SK-N-SH treated with all-trans-retinoic acid at 6 μM for 48 hours (cell line): ENCODE measurements around the gene GFM1.

ENCODE experiments used
- ATAC-seq: fragments of 200-7000 bp; cut with Tn5 transposase; 3 replicates; pipeline ENCODE4 v1.9.1; 2020; ENCODE audit warnings: mild to moderate bottlenecking, moderate library complexity
- BACH2 ChIP-seq: fragments of 250-450 bp; sonication (Bioruptor Pico); IDR thresholded peaks from 2 replicates; pipeline ENCODE4 v1.9.0; 2021; ENCODE audit warnings: mild to moderate bottlenecking, borderline replicate concordance
- CREB5 ChIP-seq: fragments of 250-450 bp; sonication (Bioruptor Pico); IDR thresholded peaks from 2 replicates; pipeline ENCODE4 v1.5.1; 2020; ENCODE audit warnings: low read depth, mild to moderate bottlenecking, moderate library complexity
- CSDC2 ChIP-seq: fragments of 250-450 bp; sonication (Bioruptor Pico); IDR thresholded peaks from 2 replicates; pipeline ENCODE4 v1.5.0; 2020; ENCODE audit warnings: mild to moderate bottlenecking, moderate library complexity
- CSRNP3 ChIP-seq: fragments of 250-450 bp; sonication (Bioruptor Pico); IDR thresholded peaks from 2 replicates; pipeline ENCODE4 v1.5.1; 2021; ENCODE audit warnings: mild to moderate bottlenecking, moderate library complexity
- GLIS3 ChIP-seq: fragments of 250-450 bp; sonication (Bioruptor Pico); IDR thresholded peaks from 2 replicates; pipeline ENCODE4 v1.5.0; 2020; ENCODE audit warnings: mild to moderate bottlenecking, moderate library complexity
- ISL1 ChIP-seq: fragments of 250-450 bp; sonication (Bioruptor Pico); IDR thresholded peaks from 2 replicates; pipeline ENCODE4 v2.1.2; 2022; ENCODE audit warnings: mild to moderate bottlenecking, moderate library complexity
- PATZ1 ChIP-seq: fragments of 250-450 bp; sonication (Bioruptor Pico); IDR thresholded peaks from 2 replicates; pipeline ENCODE4 v1.8.0; 2020; ENCODE audit warnings: mild to moderate bottlenecking, moderate library complexity, borderline replicate concordance
- POU6F1 ChIP-seq: fragments of 250-450 bp; sonication (Bioruptor Pico); IDR thresholded peaks from 2 replicates; pipeline ENCODE4 v1.8.0; 2021; ENCODE audit warnings: low read depth, mild to moderate bottlenecking, moderate library complexity, borderline replicate concordance
- PPARA ChIP-seq: fragments of 250-450 bp; sonication (Bioruptor Pico); IDR thresholded peaks from 2 replicates; pipeline ENCODE4 v1.5.0; 2020; ENCODE audit warnings: mild to moderate bottlenecking, borderline replicate concordance
- RARB ChIP-seq: fragments of 250-450 bp; sonication (Bioruptor Pico); IDR thresholded peaks from 2 replicates; pipeline ENCODE4 v1.8.0; 2021; ENCODE audit warnings: mild to moderate bottlenecking, moderate library complexity
- TCF4 ChIP-seq: fragments of 250-450 bp; sonication (Bioruptor Pico); IDR thresholded peaks from 2 replicates; pipeline ENCODE4 v1.8.0; 2021; ENCODE audit warnings: mild to moderate bottlenecking, moderate library complexity, borderline replicate concordance
- TOX ChIP-seq: fragments of 250-450 bp; sonication (Bioruptor Pico); IDR thresholded peaks from 2 replicates; pipeline ENCODE4 v1.8.0; 2021; ENCODE audit warnings: mild to moderate bottlenecking, moderate library complexity, borderline replicate concordance
- TSHZ2 ChIP-seq: fragments of 250-450 bp; sonication (Bioruptor Pico); IDR thresholded peaks from 2 replicates; pipeline ENCODE4 v1.5.0; 2020; ENCODE audit warnings: mild to moderate bottlenecking, moderate library complexity
- ZC3H10 ChIP-seq: fragments of 250-450 bp; sonication (Bioruptor Pico); IDR thresholded peaks from 2 replicates; pipeline ENCODE4 v1.5.1; 2021; ENCODE audit warnings: mild to moderate bottlenecking, moderate library complexity
- ZFP3 ChIP-seq: fragments of 250-450 bp; sonication (Bioruptor Pico); IDR thresholded peaks from 2 replicates; pipeline ENCODE4 v1.5.0; 2020; ENCODE audit warnings: mild to moderate bottlenecking, moderate library complexity
- ZFP30 ChIP-seq: fragments of 450-650 bp; formaldehyde crosslinking; IDR thresholded peaks from 2 replicates; pipeline ENCODE4 v1.5.0; 2022; ENCODE audit warnings: mild to moderate bottlenecking, moderate library complexity
- ZNF565 ChIP-seq: fragments of 450-650 bp; formaldehyde crosslinking; conservative IDR thresholded peaks from 2 replicates; pipeline ENCODE4 v1.5.0; 2020; ENCODE audit warnings: low read depth, mild to moderate bottlenecking, moderate library complexity
- ZNF8 ChIP-seq: fragments of 450-650 bp; formaldehyde crosslinking; IDR thresholded peaks from 2 replicates; pipeline ENCODE4 v1.5.0; 2020; ENCODE audit warnings: mild to moderate bottlenecking, moderate library complexity

GFM1 gene

GRCh38 chr3:158631981-158632380 is 12.3 kb upstream of the GFM1 start:
- no peak for ATAC-seq
- TF ChIP-seq PPARA (no peak), ZC3H10 (no peak), TSHZ2 (no peak), BACH2 (CRISPR knock-in tag) (no peak), CSRNP3 (no peak), POU6F1 (CRISPR knock-in tag) (no peak), GLIS3 (CRISPR knock-in tag) (no peak), PATZ1 (no peak), ZFP3 (CRISPR knock-in tag) (no peak), ZNF8 (CRISPR knock-in tag) (no peak), ZFP30 (CRISPR knock-in tag) (no peak), ISL1 (no peak), ZNF565 (CRISPR knock-in tag) (no peak), RARB (CRISPR knock-in tag) (no peak)

GRCh38 chr3:158640646-158641045 is 3.7 kb upstream of the GFM1 start:
- TF ChIP-seq CREB5 (CRISPR knock-in tag) (no peak), BACH2 (CRISPR knock-in tag) (no peak), TOX (CRISPR knock-in tag) (no peak), PPARA (no peak), TSHZ2 (no peak), ZNF565 (CRISPR knock-in tag) (no peak), RARB (CRISPR knock-in tag) (no peak)
- TF ChIP-seq, all 23 proteins: peak for 0
- no peak for ATAC-seq

- TF ChIP-seq ZC3H10 (no peak), TSHZ2 (no peak), TOX (CRISPR knock-in tag) (no peak), POU6F1 (CRISPR knock-in tag) (no peak), CSDC2 (CRISPR knock-in tag) (no peak), ZFP3 (CRISPR knock-in tag) (no peak), ZNF8 (CRISPR knock-in tag) (no peak), CREB5 (CRISPR knock-in tag) (no peak), TCF4 (CRISPR knock-in tag) (no peak)
- ATAC-seq, result no peak
These were observed 2.3 kb upstream of the GFM1 start for GRCh38 chr3:158642005-158642404.
